ENCODE measurements around the gene ADGRB3. TPM values are rescaled to one million over a fixed set of nuclear protein-coding genes. Genes with fewer than 3 reads are reported as not detected.

Gene ADGRB3
- total and polyA plus RNA-seq, 12 donors = 0.47 to 2.1 (median 0.85) TPM

DNA sequence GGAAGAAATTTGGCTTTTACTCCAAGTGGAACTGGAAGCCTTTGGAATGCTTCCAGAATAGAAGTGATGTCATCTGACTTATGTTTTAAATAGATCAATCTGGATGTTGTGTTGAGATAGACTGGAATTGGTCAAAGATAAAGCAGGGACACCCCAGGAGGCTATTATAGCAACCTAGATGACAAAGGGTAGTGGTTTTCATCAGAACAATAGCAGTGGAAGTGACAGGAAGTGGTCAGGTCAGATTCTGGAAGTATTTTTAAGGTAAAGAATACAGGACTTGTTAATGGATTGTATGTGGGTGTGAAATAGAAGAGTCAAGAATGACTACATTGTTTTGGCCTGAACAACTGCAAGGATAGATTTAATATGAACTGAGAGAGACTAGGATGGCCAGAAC lies 191.4 kb downstream of the ADGRB3 start:
- Histone ChIP-seq H3K27ac (no peak overlapping the region), H3K27me3 (no peaks in the 10 kb centered on the region), H3K36me3 (no peaks in the 10 kb centered on the region), H3K9me3 (peaks cover 0 to 3% (median 0%) of the 10 kb centered on the region in 11 donors), H3K4me1 (no peaks in the 10 kb centered on the region), H3K4me3 (no peak overlapping the region)
- intact Hi-C loops (cut with DNase I) = no loop called here
- ATAC-seq = no peak
- TF ChIP-seq, protein P1, sequence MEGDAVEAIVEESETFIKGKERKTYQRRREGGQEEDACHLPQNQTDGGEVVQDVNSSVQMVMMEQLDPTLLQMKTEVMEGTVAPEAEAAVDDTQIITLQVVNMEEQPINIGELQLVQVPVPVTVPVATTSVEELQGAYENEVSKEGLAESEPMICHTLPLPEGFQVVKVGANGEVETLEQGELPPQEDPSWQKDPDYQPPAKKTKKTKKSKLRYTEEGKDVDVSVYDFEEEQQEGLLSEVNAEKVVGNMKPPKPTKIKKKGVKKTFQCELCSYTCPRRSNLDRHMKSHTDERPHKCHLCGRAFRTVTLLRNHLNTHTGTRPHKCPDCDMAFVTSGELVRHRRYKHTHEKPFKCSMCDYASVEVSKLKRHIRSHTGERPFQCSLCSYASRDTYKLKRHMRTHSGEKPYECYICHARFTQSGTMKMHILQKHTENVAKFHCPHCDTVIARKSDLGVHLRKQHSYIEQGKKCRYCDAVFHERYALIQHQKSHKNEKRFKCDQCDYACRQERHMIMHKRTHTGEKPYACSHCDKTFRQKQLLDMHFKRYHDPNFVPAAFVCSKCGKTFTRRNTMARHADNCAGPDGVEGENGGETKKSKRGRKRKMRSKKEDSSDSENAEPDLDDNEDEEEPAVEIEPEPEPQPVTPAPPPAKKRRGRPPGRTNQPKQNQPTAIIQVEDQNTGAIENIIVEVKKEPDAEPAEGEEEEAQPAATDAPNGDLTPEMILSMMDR (IDR thresholded peaks at IDR 0.05) = no peak
- no peak for DNase-seq

DNA sequence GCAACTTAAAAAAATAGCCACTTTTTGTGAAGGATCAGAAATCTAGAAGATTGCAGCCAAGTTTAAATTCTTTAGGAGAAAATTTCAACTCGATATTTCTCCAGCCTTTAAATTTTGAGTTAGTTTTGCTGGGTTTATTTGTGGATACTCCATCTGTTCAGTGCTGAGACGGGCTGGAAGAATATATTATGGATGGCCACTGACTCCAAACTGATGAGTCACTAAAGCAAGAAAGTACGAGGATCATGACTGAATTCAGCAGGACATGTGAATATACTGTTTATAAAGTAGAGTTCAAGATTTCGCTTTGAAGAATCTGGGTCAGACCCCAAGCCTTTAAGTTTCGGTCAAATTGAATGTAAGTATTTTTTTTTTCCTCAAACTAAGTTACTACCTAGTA lies 199.5 kb downstream of the ADGRB3 start:
- H3K27me3 ChIP-seq = no peaks in the 10 kb centered on the region
- no peak overlapping the region for H3K4me3 ChIP-seq
- H3K36me3 ChIP-seq = no peaks in the 10 kb centered on the region
- TF ChIP-seq, protein P1 (IDR thresholded peaks at IDR 0.05) = no peak
- DNase-seq (no peak), ATAC-seq (no peak)
- H3K9me3 ChIP-seq = no peaks in the 10 kb centered on the region
- intact Hi-C loops (cut with DNase I) = no loop called here
- no peaks in the 10 kb centered on the region for H3K4me1 ChIP-seq
- H3K27ac ChIP-seq = no peak overlapping the region
- 49 to 55% methylated on average over 5 of the region's 5 CpGs for WGBS, 2 donors

DNA sequence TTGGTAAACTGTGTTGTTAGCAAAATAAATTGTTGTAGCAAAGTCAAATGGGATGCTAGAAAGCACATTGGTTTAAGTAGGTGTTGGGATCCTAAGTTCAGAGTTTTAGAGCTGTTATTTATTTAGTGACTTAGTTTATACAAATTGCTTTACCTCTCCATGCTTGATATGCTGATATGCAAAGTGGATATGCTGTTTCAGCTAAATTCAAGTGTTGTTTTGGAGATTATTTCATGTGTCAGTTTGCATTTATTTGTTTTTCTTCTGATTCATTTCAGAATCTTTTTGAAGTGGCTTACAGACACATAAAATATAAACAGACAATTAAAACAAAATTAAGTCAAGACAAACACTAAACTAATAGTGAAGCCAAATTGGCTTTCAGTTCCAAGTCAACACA lies 203.5 kb downstream of the ADGRB3 start:
- ATAC-seq = no peak
- intact Hi-C loops (cut with DNase I) = no loop called here

DNA sequence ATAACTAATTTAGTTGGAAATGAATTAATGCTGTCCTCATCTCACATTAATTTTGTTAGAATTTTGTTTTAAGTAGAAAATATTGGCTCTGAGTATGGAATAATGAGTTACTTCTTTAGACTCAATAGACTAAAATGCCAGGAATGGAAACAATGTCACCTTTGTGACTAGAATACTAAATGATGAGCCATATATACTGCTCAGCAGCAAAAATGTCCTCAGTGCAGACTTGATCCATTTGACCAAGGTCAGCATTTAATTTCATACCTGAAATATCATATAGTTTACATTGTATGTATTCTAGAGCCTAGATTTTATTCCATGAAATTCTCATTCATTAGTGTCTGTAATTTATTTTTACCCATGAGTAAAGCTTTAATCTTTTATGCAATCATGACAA lies 217.7 kb downstream of the ADGRB3 start:
- H3K27ac ChIP-seq = no peak overlapping the region
- intact Hi-C loops (cut with DNase I) = no loop called here
- peaks cover 0 to 3% (median 0%) of the 10 kb centered on the region in 11 donors for H3K9me3 ChIP-seq
- H3K36me3 ChIP-seq = no peaks in the 10 kb centered on the region
- ATAC-seq = no peak
- H3K4me3 ChIP-seq = no peak overlapping the region
- TF ChIP-seq, protein P1 (IDR thresholded peaks at IDR 0.05) = no peak
- no peaks in the 10 kb centered on the region for H3K4me1 ChIP-seq
- H3K27me3 ChIP-seq = no peaks in the 10 kb centered on the region
- no peak for DNase-seq

More for the DNA sequence above, 203.5 kb downstream of the ADGRB3 start:
- Histone ChIP-seq H3K27ac (no peak overlapping the region), H3K27me3 (no peaks in the 10 kb centered on the region), H3K36me3 (no peaks in the 10 kb centered on the region), H3K4me1 (no peaks in the 10 kb centered on the region), H3K9me3 (peaks cover 0 to 13% (median 0%) of the 10 kb centered on the region in 11 donors), H3K4me3 (no peak overlapping the region)
- DNase-seq = no peak
- TF ChIP-seq, protein P1 (IDR thresholded peaks at IDR 0.05) = no peak

DNA sequence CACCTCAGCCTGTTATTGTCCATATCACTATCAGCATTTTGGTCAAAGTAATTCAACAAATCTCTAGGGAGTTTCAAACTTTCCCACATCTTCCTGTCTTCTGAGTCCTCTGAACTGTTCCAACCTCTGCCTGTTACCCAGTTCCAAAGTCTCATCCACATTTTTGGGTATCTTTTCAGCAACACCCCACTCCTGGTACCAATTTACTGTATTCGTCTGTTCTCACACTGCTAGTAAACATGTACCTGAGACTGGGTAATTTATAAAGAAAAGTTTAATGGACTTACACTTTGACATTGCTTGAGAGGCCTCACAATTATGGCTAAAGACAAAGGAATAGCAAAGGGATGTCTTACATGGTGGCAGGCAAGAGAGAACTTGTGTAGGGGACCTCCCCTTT lies 224.2 kb downstream of the ADGRB3 start:
- WGBS, 2 donors = 79 to 92% methylated on average over 1 of the region's 1 CpG
- no peaks in the 10 kb centered on the region for H3K36me3 ChIP-seq
- ATAC-seq = no peak

More for the DNA sequence above, 224.2 kb downstream of the ADGRB3 start:
- Histone ChIP-seq H3K27me3 (no peaks in the 10 kb centered on the region), H3K4me3 (no peak overlapping the region), H3K4me1 (no peaks in the 10 kb centered on the region), H3K27ac (no peak overlapping the region), H3K9me3 (peaks cover 0 to 37% (median 12%) of the 10 kb centered on the region in 11 donors)
- TF ChIP-seq, protein P1 (IDR thresholded peaks at IDR 0.05) = no peak
- DNase-seq = no peak
- intact Hi-C loops (cut with DNase I) = no loop called here

Data from heart right ventricle (tissue), 16 donors.